GM23338 (cell line): ENCODE results near the gene B4GALT2. TPM values are rescaled to one million over a fixed set of nuclear protein-coding genes. Genes with fewer than 3 reads are reported as not detected.

Experiments used
- ATAC-seq: fragments of 200-7000 bp; cut with Tn5 transposase; 3 replicates; pipeline ENCODE4 v1.9.1; 2020
- DNase-seq: peaks from one replicate; pipeline ENCODE4 v3.0.0-alpha.2; 2015; ENCODE audit warnings: low spot score
- H2AFZ ChIP-seq: fragments of 200-600 bp; sonication (generic); 2 replicates; pipeline ENCODE4 v1.8.0; 2016; ENCODE audit warnings: antibody characterized with exemption, mild to moderate bottlenecking, moderate library complexity
- H3F3A ChIP-seq: fragments of 200-600 bp; sonication (generic); replicated peaks from 2 replicates; pipeline ENCODE4 v1.8.0; 2017; ENCODE audit warnings: antibody characterized with exemption, mixed run types, low read depth
- H3K27ac ChIP-seq: fragments of 200-600 bp; sonication (generic); 2 replicates; pipeline ENCODE4 v1.6.1; 2016; ENCODE audit warnings: low read depth
- H3K27me3 ChIP-seq: fragments of 200-600 bp; sonication (generic); 2 replicates; pipeline ENCODE4 v1.8.0; 2016; ENCODE audit warnings: mild to moderate bottlenecking, mixed run types, moderate library complexity; ENCODE audit not compliant: insufficient read depth
- H3K36me3 ChIP-seq: fragments of 200-600 bp; sonication (generic); 2 replicates; pipeline ENCODE4 v1.8.0; 2016; ENCODE audit warnings: mild to moderate bottlenecking; ENCODE audit not compliant: insufficient read depth
- H3K4me1 ChIP-seq: fragments of 200-600 bp; sonication (generic); 2 replicates; pipeline ENCODE4 v1.8.0; 2016; ENCODE audit warnings: mild to moderate bottlenecking, moderate library complexity; ENCODE audit not compliant: insufficient read depth
- H3K4me2 ChIP-seq: fragments of 200-600 bp; sonication (generic); 2 replicates; pipeline ENCODE4 v1.7.1; 2017; ENCODE audit warnings: mixed run types
- H3K4me3 ChIP-seq: fragments of 200-600 bp; sonication (generic); 2 replicates; pipeline ENCODE4 v1.6.1; 2016; ENCODE audit warnings: mixed run types
- H3K79me2 ChIP-seq: fragments of 200-600 bp; sonication (generic); replicated peaks from 2 replicates; pipeline ENCODE4 v1.8.0; 2017; ENCODE audit warnings: mild to moderate bottlenecking; ENCODE audit not compliant: insufficient read depth
- H3K9me2 ChIP-seq: fragments of 200-600 bp; sonication (generic); 2 replicates; pipeline ENCODE4 v1.8.0; 2017; ENCODE audit not compliant: insufficient read depth
- H4K20me1 ChIP-seq: fragments of 200-600 bp; sonication (generic); replicated peaks from 2 replicates; pipeline ENCODE4 v1.8.0; 2017; ENCODE audit warnings: mild to moderate bottlenecking; ENCODE audit not compliant: insufficient read depth
- H3K27ac Mint-ChIP-seq: 2 replicates; pipeline ENCODE4 v1.8.0; 2020; ENCODE audit warnings: inconsistent platforms, mild to moderate bottlenecking, moderate library complexity, mixed read lengths
- H3K27me3 Mint-ChIP-seq: 3 replicates; pipeline ENCODE4 v1.8.0; 2022; ENCODE audit warnings: low read depth, mild to moderate bottlenecking, moderate library complexity, mixed read lengths, inconsistent platforms; ENCODE audit not compliant: insufficient read depth, poor library complexity
- H3K36me3 Mint-ChIP-seq: 3 replicates; pipeline ENCODE4 v1.8.0; 2021; ENCODE audit warnings: low read depth, mild to moderate bottlenecking, inconsistent platforms, moderate library complexity, mixed read lengths
- H3K4me1 Mint-ChIP-seq: 3 replicates; pipeline ENCODE4 v1.8.0; 2020; ENCODE audit warnings: mild to moderate bottlenecking, inconsistent platforms, mixed read lengths
- H3K4me3 Mint-ChIP-seq: 3 replicates; pipeline ENCODE4 v1.8.0; 2021; ENCODE audit warnings: moderate library complexity, mild to moderate bottlenecking, inconsistent platforms, mixed read lengths
- H3K9me3 Mint-ChIP-seq: 3 replicates; pipeline ENCODE4 v1.8.0; 2020; ENCODE audit warnings: moderate library complexity, mild to moderate bottlenecking, inconsistent platforms, mixed read lengths
- CREB1 ChIP-seq: fragments of 250-450 bp; sonication (Bioruptor Pico); IDR thresholded peaks from 2 replicates; pipeline ENCODE4 v1.5.0; 2020; ENCODE audit warnings: low read depth, mild to moderate bottlenecking, moderate library complexity
- CTCF ChIP-seq, 2 experiments: fragments of 200-600 bp in 1 of 2; sonication (generic) in 1 of 2; conservative IDR thresholded peaks; 2 replicates each; pipeline versions ENCODE4 v1.5.1 to v1.6.1; 2016 to 2017; ENCODE audit warnings: antibody characterized with exemption in 2 of 2, low read depth in 2 of 2, mild to moderate bottlenecking in 2 of 2, moderate library complexity in 1 of 2
- ETS1 ChIP-seq: IDR thresholded peaks from 2 replicates; pipeline ENCODE4 v1.6.1; 2016; ENCODE audit warnings: antibody characterized with exemption
- EZH2 ChIP-seq: fragments of 200-600 bp; sonication (generic); IDR thresholded peaks from one replicate; pipeline ENCODE4 v1.8.0; 2017; ENCODE audit warnings: antibody characterized with exemption, mild to moderate bottlenecking, low read depth; ENCODE audit not compliant: unreplicated experiment
- EZH2phosphoT487 ChIP-seq: fragments of 200-600 bp; sonication (generic); IDR thresholded peaks from one replicate; pipeline ENCODE4 v1.8.1; 2018; ENCODE audit warnings: antibody characterized with exemption; ENCODE audit not compliant: unreplicated experiment
- JUNB ChIP-seq: IDR thresholded peaks from one replicate; pipeline ENCODE4 v1.6.1; 2016; ENCODE audit warnings: antibody characterized with exemption; ENCODE audit not compliant: unreplicated experiment
- NANOG ChIP-seq: IDR thresholded peaks from 2 replicates; pipeline ENCODE4 v1.6.1; 2016; ENCODE audit warnings: antibody characterized with exemption, borderline replicate concordance
- POLR2AphosphoS5 ChIP-seq: IDR thresholded peaks from 2 replicates; pipeline ENCODE4 v1.6.1; 2016; ENCODE audit warnings: antibody characterized with exemption, low read depth
- STAT1 ChIP-seq: IDR thresholded peaks from one replicate; pipeline ENCODE4 v1.6.1; 2016; ENCODE audit warnings: antibody characterized with exemption; ENCODE audit not compliant: unreplicated experiment
- ZNF114 ChIP-seq: fragments of 250-450 bp; sonication (Bioruptor Pico); IDR thresholded peaks from 2 replicates; pipeline ENCODE4 v1.5.0; 2020; ENCODE audit warnings: mild to moderate bottlenecking, moderate library complexity
- ZNF331 ChIP-seq: fragments of 250-450 bp; sonication (Bioruptor Pico); IDR thresholded peaks from 2 replicates; pipeline ENCODE4 v1.5.0; 2020; ENCODE audit warnings: low read depth, mild to moderate bottlenecking, moderate library complexity
- polyA plus RNA-seq: library from polyadenylated mRNA; unstranded; fragments of >200 nt; fragmentation: Nextera tagmentation; extraction: Ambion mirVana; gene quantifications from 2 replicates; pipeline ENCODE4 v1.2.1, GENCODE V29; 2016
- total RNA-seq: library from RNA; depleted of rRNA; stranded (reverse); fragments of >200 nt; shearing (Covaris generic); gene quantifications from 2 replicates; pipeline ENCODE4 v1.2.3, GENCODE V29; 2014

B4GALT2 gene
- total and polyA plus RNA-seq, 2 experiments from 2014 or later: 22.4 to 63.1 TPM

GRCh38 chr1:43987159-43987902 lies 8.3 kb downstream of the B4GALT2 start (continued):
- TF ChIP-seq EZH2 (no peak), STAT1 (no peak)

GRCh38 chr1:43990271-43991199 lies 11.5 kb downstream of the B4GALT2 start:
- TF ChIP-seq EZH2phosphoT487: no peak
- no peak for TF ChIP-seq STAT1
- no peak for TF ChIP-seq JUNB
- peak in 1 of 2 experiments; percentile 22; a peak in 2 of 4 replicates for TF ChIP-seq CTCF (conservative IDR thresholded peaks at IDR 0.05; ENCODE audit: low read depth in 2 of 2)
- Histone ChIP-seq H3K79me2 (no peaks in the 10 kb centered on the region), H3K4me2 (peak overlapping the region; percentile 97), H3F3A (peaks cover 21% of the 10 kb centered on the region), H3K36me3 (no peaks in the 10 kb centered on the region), H3K4me3 (peak overlapping the region; percentile 82), H3K27me3 (peaks cover 11% of the 10 kb centered on the region; the same call in 1 of the 2 replicates), H3K4me1 (peaks cover 10% of the 10 kb centered on the region), H3K9me2 (no peaks in the 10 kb centered on the region), H4K20me1 (no peaks in the 10 kb centered on the region), H2AFZ (peak overlapping the region; percentile 96; the same call in 1 of the 2 replicates), H3K27ac (peak overlapping the region; percentile 72; the same call in 1 of the 2 replicates)
- no peak for DNase-seq
- peak overlapping the region; percentile 59; the same call in 1 of the 2 replicates for H3K27ac Mint-ChIP-seq
- H3K9me3 Mint-ChIP-seq: no peaks in the 10 kb centered on the region
- peak; percentile 0; the same call in 2 of the 3 replicates for ATAC-seq
- H3K4me3 Mint-ChIP-seq: peak overlapping the region; percentile 87
- H3K36me3 Mint-ChIP-seq: peaks cover 11% of the 10 kb centered on the region
- peaks cover 42% of the 10 kb centered on the region for H3K27me3 Mint-ChIP-seq
- peaks cover 18% of the 10 kb centered on the region for H3K4me1 Mint-ChIP-seq

- Mint-ChIP-seq H3K4me3 (peak overlapping the region; percentile 87), H3K27ac (peak overlapping the region; percentile 59; the same call in 1 of the 2 replicates), H3K27me3 (peaks cover 42% of the 10 kb centered on the region), H3K4me1 (peaks cover 18% of the 10 kb centered on the region), H3K9me3 (no peaks in the 10 kb centered on the region), H3K36me3 (peaks cover 5% of the 10 kb centered on the region; the same call in 2 of the 3 replicates)
- peak overlapping the region; percentile 72; the same call in 1 of the 2 replicates for H3K27ac ChIP-seq
- DNase-seq: no peak
- H3K4me3 ChIP-seq: peak overlapping the region; percentile 82
- no peaks in the 10 kb centered on the region for H3K79me2 ChIP-seq
- H2AFZ ChIP-seq: peak overlapping the region; percentile 96
- no peaks in the 10 kb centered on the region for H4K20me1 ChIP-seq
- ATAC-seq: peak; percentile 6; the same call in 2 of the 3 replicates
- H3K4me2 ChIP-seq: peak overlapping the region; percentile 97
- peaks cover 21% of the 10 kb centered on the region for H3F3A ChIP-seq
- no peaks in the 10 kb centered on the region for H3K36me3 ChIP-seq
- H3K27me3 ChIP-seq: peaks cover 11% of the 10 kb centered on the region; the same call in 1 of the 2 replicates
- H3K9me2 ChIP-seq: no peaks in the 10 kb centered on the region
- H3K4me1 ChIP-seq: peaks cover 10% of the 10 kb centered on the region
- no peak for TF ChIP-seq NANOG
- TF ChIP-seq ZNF114 (CRISPR knock-in tag): no peak
- TF ChIP-seq POLR2AphosphoS5: no peak
- TF ChIP-seq ZNF331: no peak
- TF ChIP-seq JUNB: no peak
- no peak for TF ChIP-seq CREB1
- TF ChIP-seq ETS1: no peak
- no peak for TF ChIP-seq EZH2phosphoT487
- TF ChIP-seq EZH2: no peak
- TF ChIP-seq CTCF (conservative IDR thresholded peaks at IDR 0.05; ENCODE audit: low read depth in 2 of 2): no peak
- TF ChIP-seq STAT1: no peak
Measured at GRCh38 chr1:43991200-43991475, 12.1 kb downstream of the B4GALT2 start.
